8988T (cell line): Measurements from ENCODE around the gene CDH13.

Experiments
- DNase-seq: peaks from one replicate; pipeline ENCODE4 v3.0.0; 2011

The CDH13 gene

DNA sequence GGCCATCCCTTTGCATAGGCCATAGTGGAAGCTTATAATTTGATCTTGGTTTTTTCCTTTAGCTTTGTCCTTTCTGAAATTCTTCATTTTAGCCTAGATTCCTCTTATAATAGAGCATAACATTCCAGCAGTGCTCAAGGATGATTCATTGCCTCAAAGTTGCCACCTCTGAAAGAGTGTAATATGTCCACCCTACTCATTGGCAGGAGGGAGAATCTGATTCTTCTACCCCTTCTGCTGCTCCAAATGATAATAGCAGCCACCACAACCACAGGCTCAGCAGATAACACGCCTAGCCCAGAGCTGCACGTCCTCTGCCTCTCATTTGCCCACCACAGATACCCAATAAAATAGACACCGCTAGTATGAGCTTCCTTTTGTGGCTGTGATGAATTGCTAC lies 843.6 kb downstream of the CDH13 start:
- no peak for DNase-seq

GRCh38 chr16:83472776-83473501 lies 846.2 kb downstream of the CDH13 start:
- DNase-seq: no peak

GRCh38 chr16:83473926-83474650 lies 847.3 kb downstream of the CDH13 start:
- no peak for DNase-seq

DNA sequence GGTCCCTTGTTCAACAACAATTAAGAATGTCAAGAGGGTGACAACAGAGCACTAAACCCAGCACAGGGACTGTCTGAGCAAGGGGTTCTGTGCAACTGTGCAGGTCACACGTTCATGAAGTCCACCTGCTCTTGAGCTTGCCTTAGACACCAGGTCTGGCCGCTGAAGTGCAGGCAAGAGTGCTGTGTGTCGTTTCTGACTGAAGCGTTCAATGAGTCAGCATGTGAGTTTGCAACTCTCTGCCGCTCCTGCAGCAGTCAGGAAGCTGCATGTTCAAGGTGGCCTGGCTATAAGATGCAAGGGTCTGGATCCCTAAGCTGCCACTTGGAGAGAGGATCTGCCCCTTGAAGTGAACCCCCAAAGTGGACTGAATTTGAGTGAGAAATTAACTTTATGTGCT lies 848.3 kb downstream of the CDH13 start:
- DNase-seq: no peak

DNA sequence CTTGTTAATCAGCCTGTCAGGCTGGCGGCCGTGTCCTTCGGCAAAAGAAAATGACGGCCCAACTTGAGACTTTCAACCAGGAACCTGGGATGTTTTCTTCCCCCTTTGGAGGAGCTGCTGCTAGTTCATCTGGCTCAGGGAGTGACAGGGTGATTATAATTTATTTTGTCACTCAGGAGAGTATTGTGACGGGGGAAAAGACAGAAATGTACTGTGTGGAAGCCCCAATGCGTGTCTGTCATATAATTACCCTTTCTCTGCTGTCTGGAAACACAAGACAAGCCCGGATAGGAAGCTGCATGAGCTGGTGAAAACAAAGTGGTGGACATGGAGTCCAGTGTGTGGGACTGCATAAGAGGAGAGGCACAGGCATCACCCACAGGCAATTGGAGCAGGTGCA lies 854.8 kb downstream of the CDH13 start:
- no peak for DNase-seq

GRCh38 chr16:83482545-83483162 lies 855.9 kb downstream of the CDH13 start:
- DNase-seq: no peak

DNA sequence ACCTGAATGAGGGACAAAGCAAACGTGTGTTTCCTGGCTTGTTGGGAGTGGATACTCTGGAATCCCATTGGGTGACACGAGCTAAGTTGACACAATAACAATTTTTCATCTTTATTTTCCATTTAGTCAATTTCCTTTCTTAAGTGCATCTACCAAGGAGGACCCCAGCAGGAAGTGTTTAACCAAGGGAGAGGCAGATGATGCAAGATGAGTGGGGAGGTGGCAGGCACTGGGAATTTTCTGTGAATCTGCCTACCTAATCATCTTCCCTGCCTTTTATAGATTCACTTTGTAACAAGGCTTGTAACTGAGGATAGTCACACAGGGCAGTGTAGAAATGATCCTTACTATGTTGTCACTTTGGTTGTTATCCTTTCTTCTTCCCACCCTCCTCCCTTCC lies 863.3 kb downstream of the CDH13 start:
- no peak for DNase-seq

GRCh38 chr16:83494459-83494858 lies 867.7 kb downstream of the CDH13 start:
- DNase-seq: no peak

- no peak for DNase-seq
These were observed 874.7 kb downstream of the CDH13 start for GRCh38 chr16:83501481-83501880.

GRCh38 chr16:83508295-83508694 lies 881.5 kb downstream of the CDH13 start:
- DNase-seq: no peak

DNA sequence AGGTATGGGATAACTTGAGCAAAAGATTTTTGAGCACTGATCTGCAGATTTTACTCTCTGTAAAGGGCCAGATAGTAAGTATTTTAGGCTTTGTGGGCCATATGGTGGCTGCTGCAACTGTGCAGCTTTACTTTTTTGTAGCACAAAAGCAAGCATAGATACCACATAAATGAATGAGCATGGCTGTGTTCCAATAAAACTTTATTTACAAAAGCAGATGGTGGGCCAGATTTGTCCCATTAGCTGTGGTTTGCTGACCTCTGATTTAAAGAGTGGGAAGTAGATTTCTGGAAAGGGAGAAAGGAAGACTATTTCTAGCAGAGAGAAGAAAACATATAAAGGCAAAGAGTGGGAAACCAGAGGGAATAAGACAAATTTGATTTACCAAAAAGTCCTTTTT lies 882.5 kb downstream of the CDH13 start:
- no peak for DNase-seq

- DNase-seq: no peak
These were observed 884.1 kb downstream of the CDH13 start for GRCh38 chr16:83510906-83511305.

DNA sequence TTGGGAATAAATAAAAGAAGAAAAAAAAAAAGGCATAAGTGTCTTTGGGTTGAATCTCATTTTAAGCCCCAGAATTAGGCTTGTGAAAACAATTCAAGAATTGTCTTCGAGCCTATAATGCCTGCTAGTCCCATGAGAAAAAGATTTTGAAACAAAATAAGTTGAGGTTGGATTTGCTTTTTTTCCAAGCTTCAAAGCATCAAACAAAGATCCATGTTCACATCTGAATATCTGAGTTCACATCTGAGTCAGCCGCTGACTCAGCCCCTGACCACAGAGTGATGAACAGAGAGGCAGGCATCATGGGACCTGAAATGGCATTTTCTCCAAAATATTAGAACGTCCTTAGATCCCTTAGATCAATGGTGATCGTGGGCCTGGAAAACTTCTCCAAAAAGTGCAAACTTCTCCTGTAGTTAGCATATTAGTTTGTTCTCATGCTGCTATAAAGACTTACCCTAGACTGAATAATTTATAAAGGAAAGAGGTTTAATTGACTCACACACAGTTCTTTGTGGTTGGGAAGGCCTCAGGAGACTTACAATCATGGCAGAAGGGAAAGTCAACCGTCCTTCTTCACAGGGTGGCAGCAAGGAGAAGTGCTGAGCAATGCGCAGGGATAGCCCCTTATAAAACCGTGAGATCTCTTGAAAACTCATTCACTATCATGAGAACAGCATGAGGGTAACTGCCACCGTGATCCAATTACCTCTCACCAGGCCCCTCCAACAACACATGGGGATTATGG lies 886.4 kb downstream of the CDH13 start:
- DNase-seq: no peak

DNA sequence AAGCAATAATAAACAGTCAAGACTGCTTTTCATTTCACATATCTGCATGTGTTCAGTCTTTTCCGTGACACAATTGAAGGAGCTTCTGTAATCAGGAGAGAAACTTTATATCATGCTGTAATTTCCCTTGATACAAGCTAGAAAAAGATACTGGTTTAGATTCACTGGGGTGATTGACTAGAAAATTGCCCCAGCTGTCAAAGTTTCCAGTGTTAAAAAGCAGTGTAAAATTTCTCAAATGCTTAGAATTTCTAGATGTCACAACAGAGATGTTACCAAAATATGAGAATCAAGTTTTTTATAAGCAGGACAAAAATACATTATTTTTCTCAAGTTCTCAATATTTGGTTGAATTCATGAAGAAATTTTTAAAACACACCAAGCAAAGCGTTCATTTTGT lies 888.6 kb downstream of the CDH13 start:
- no peak for DNase-seq

DNA sequence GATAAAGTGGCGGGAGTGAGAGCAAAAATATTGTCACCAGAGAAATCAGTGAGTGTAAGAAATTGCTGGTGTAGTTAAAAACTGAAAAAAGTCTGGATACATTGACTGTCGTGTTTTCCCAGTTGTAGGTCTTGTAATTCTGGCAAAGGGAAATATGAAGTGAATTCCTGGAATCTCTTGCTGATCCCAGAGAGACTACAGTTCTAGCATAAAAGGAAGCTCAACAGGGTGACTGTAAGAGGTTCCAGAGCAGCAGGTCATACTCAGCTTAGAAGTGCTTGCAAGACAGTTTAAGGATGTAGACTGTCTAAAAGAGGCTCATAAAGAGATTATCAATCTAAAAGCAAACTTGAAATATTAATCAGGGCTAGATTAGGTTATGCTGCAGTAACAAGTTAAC lies 890.2 kb downstream of the CDH13 start:
- DNase-seq: no peak

- no peak for DNase-seq
These were observed 890.6 kb downstream of the CDH13 start for GRCh38 chr16:83517398-83517797.

GRCh38 chr16:83520596-83520995 lies 893.8 kb downstream of the CDH13 start:
- no peak for DNase-seq

DNA sequence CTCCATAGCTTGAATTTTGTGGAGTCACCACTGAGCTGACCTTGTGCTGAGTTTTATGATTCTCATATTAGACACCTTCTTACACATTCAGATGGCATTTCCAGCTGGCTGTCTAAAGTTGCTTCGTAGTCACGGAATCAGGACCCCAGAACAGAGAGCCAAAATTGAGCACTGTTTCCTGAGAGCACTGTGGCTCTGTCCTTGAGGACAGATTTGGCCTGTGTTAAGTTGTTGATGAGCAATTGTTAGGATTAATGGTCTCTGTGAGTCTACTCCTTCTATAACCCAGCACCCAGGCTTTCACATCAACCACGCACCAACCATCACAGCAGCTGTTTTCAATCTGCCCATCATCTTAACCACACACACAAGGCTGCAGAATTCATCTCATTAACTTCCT lies 903.5 kb downstream of the CDH13 start:
- no peak for DNase-seq

DNA sequence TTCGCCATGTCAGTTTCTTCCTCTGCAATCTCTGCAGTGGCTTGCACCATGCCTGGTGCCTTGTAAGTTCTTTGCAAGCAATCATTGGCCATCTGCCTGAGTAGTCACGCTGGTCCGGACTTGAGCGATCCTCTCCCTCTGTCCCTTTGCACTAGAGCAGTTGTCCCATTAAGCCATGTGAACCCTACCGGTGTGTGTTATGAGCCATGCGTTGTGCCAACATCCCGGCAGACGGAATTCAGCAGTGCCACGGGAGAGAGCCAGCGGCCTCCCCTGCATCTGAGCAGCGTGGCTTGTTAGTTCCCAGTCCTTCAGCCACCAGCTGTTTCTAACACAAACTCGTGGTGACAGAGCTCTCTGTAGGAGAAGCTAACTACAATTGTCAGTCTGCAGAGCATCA lies 905.9 kb downstream of the CDH13 start:
- DNase-seq: no peak

DNA sequence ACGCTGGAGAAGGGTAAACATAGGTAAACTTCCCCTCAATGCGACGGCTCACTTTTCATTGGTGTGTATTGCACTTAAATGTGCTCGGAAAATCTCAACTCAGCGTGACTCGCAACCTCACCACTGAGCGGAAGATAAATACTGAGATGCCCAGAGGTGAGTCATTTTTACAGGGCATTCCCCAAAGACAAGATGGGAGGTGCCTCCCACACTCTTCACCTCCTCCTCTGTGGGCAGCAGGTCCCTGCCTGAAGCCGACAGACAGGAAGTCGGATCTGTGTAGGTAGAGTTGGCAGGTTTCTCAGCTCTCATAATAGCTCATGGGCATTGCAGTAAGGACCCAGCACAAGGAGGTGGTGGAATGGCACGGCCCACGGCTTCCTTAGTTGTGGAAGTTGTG lies 906.4 kb downstream of the CDH13 start:
- no peak for DNase-seq

DNA sequence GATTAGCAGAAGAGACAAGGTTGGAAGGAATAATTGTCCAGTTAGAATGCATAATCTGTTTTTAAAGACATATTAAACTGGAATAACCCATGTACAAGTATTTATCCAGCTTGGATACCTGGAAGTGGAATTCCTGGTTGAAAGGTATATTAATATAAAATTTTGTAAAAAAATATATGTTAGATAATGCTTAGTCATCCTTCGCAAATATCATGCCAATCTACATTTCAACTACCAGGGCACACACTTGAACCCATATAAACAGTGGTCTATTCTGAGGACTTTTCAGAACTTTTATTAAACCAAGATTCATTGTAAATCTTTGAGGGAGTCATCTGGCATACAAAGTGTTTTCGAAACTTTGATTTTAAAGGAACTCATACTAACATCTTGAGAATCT lies 911.9 kb downstream of the CDH13 start:
- no peak for DNase-seq

DNA sequence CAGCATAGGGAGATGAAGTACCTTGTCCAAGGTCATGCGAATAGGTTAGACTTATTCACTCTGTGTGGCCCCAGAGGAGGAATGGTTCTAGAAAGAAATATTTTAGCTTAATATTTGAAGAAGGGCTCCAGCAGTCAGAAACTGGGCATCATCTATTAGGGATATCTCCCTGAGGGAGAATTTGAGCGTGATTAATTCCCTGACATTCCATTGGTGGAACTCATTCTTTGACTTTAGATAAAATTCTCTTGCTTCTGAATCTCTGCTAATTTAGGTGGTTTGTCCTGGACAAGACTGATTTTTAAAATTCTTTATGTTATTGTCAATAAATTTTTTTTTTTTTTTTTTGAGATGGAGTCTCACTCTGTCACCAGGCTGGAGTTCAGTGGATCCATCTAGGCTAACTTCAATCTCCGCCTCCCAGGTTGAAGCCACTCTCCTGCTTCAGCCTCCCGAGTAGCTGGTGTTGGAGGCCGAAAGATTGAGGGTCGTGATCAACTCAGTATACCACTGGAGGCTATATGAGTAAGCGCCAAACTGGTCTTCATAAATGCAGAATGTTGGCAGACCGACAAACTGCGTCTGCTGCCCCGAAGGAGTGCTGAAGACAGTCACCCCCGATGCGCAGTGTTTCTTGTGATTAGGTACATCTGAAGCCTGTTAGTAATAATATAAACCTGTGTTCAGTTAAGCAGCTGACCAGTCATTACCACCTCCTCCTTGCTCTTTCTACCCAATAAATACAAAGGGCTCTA lies 913.1 kb downstream of the CDH13 start:
- no peak for DNase-seq

GRCh38 chr16:83541231-83541630 lies 914.5 kb downstream of the CDH13 start:
- DNase-seq: no peak
